HG02642 (cell line): ENCODE data around the gene KRT72.

Experiments
- ATAC-seq: cut with Tn5 transposase; IDR thresholded peaks from one replicate; pipeline ENCODE4 v1.9.1; 2021; ENCODE audit warnings: mild to moderate bottlenecking; ENCODE audit not compliant: unreplicated experiment, poor library complexity

Gene KRT72

GRCh38 chr12:52600941-52601481 lies at the start of gene KRT72:
Gene KRT72, minus strand, starts transcription at chr12:52601463. Its CDS starts 11 bp downstream, at chr12:52601452.
- ATAC-seq: no peak

GRCh38 chr12:52650520-52651081 lies 49.3 kb upstream of the KRT72 start:
- no peak for ATAC-seq

DNA sequence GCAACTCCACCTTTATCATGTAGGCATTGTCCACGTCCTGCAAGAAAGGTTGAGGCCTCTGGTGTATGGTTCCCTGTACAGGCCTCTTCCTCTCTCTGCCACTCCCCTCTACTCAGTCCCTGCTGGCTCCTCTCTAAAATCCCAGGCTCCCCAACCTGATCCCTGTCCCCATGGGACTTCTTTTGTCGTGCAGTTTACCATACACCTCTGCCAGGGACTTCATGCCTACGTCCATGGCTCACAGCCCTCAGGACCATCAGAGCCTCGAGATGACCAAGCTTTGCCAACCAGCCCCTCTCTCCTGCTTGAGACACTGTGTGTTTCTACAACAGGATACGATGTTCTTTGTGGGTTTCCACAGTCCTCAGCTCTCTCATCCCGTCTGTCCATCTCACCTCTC lies 47.8 kb upstream of the KRT72 start:
- no peak for ATAC-seq

GRCh38 chr12:52648012-52648550 lies 46.8 kb upstream of the KRT72 start:
- no peak for ATAC-seq

DNA sequence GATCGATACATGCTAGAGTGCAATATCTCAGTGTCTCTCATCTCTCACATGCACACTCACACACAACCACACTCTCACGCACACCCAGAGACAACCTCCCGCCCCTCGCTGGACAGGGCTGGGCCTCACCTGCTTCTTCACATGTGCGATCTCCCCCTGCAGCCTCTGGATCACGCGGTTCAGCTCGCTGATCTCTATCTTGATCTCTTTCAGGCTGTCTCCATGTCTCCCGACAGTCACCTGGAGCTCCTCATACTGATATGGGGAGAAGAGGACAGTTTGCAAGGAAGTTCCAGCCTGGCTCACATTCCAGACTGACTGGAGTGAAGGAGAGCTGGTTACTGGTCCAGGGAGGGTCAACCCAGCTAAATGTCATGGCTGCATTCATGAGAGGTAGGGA lies 46.3 kb upstream of the KRT72 start:
- no peak for ATAC-seq

DNA sequence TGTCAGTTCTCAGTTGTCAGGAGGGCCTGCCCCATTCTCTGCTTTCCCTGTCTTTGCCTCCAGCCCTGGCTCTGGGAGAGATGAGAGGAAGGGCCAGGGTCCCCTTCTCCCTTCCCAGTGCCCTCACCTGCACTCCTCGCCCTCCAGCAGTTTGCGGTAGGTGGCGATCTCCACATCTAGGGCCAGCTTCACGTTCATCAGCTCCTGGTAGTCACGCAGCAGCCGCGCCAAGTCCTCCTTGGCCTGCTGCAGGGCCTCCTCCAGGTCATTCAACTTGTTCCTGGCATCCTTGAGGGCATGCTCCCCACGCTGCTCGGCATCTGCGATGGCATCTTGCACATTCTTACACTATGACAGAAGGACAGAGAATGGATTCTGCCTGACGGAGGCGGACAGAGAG lies 45.4 kb upstream of the KRT72 start:
- ATAC-seq: no peak

DNA sequence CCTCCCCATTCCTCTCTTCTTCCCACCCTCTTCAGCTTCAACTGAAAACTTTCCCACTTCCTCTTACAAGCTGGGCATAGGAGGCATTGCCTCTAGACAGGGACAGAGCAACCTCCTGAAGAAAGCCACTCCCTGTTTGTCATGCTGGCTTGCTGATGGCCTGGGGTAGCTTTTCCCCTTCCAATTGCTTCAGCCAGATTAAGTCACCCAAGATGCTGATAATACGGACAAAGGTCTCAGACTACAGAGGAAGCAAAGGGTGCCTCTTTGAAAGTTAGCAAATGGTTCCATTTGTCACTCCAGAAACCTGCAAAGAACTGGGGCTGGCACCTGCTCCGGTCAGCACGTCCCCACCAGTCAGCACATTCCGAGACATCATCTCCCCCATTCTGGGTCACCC lies 44.7 kb upstream of the KRT72 start:
- no peak for ATAC-seq

DNA sequence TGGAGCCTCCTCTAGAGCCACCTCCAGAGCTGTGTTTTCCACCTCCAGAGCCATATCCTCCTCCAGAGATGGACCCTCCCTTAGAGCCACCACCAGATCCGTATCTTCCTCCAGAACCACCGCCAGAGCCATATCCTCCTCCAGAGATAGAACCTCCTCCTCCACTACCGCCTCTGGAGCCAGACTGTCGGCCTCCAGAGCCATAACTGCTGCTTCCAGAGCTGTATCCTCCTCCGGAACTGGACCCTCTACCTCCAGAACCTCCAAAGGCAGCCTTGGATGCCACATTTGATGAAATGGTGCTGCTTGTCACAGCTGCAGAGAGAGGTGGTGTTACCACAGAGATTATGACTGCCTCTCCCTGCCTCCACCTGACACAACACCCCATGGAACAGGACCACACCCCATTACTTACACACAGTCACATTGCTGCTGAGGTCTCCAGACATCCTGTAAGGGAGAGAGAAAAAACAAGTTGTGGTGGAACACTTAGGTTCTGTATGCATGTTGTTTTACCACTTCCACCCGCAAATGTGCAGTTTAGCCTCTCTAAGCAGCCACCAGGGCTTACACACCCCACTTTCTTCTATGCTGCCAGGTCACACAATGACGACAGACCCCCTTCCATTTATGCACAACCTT lies 44.0 kb upstream of the KRT72 start:
- ATAC-seq: no peak

- ATAC-seq: no peak
Observed at GRCh38 chr12:52644078-52644415, 42.8 kb upstream of the KRT72 start.

DNA sequence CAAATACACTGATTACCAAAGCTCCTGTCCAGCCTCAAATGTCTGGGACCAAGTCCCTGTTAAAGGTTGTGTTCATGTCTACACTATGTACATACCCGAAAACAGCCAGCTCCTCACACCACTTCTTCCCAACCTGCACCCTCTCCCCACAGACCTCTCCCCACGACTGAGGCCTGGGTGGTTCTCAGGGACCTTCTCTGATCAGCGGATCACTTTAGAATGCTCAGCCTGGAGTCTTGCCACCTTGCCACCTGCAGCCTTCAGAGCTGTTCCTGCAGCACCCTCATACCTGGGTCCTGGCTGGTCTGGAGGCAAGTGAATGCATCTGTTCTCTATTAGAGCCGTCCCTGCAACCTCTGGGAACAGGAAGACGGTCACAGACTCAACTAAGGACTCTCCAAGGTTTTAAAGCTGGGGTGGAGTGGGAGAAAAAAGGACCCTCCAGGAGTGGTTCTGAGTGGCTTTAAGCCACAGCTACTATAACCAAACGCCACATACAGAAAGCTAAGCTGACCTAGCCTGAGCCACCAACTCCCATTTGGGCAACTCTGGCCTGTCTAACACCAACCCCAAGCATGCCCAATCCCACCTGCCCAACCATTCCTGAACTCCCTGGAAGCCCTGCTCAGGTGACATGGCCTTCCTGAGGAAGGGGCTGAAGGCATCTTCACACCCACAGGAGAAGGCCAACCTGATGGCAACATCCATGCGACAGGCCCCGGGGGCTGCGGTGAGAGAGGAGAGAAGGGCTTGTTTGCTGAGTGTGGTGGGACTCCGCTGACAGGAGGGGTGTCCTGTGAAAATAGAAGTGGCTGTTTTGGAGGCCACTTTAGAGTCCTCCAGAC lies 42.2 kb upstream of the KRT72 start:
- ATAC-seq: no peak

GRCh38 chr12:52641468-52641867 lies 40.2 kb upstream of the KRT72 start:
- no peak for ATAC-seq

- ATAC-seq: no peak
Observed at GRCh38 chr12:52637299-52637698, 36.0 kb upstream of the KRT72 start.

GRCh38 chr12:52636592-52637258 lies 35.5 kb upstream of the KRT72 start:
- ATAC-seq: no peak

- no peak for ATAC-seq
Observed at GRCh38 chr12:52636189-52636588, 34.9 kb upstream of the KRT72 start.

GRCh38 chr12:52634266-52635056 lies 33.2 kb upstream of the KRT72 start:
- ATAC-seq: no peak

DNA sequence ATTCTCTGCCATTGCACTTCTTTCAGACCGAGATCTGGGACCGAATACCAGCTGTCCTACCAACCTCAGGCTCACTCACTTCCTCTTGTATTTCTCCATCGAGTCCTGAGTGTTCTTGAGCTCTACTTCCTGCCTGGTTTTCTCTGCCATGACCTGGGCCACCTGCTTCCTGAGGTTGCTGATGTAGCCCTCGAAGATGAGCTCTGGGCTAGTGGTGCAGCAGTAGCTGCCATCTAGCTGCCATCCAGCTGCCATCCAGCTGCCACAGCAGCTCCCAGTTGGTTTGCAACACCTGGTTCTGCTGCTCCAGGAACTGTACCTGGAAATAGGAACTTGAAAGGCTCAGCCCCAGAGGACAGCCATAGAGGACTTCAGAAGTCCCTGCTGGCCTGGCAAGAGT lies 32.1 kb upstream of the KRT72 start:
- no peak for ATAC-seq

- no peak for ATAC-seq
Observed at GRCh38 chr12:52632656-52633055, 31.4 kb upstream of the KRT72 start.

DNA sequence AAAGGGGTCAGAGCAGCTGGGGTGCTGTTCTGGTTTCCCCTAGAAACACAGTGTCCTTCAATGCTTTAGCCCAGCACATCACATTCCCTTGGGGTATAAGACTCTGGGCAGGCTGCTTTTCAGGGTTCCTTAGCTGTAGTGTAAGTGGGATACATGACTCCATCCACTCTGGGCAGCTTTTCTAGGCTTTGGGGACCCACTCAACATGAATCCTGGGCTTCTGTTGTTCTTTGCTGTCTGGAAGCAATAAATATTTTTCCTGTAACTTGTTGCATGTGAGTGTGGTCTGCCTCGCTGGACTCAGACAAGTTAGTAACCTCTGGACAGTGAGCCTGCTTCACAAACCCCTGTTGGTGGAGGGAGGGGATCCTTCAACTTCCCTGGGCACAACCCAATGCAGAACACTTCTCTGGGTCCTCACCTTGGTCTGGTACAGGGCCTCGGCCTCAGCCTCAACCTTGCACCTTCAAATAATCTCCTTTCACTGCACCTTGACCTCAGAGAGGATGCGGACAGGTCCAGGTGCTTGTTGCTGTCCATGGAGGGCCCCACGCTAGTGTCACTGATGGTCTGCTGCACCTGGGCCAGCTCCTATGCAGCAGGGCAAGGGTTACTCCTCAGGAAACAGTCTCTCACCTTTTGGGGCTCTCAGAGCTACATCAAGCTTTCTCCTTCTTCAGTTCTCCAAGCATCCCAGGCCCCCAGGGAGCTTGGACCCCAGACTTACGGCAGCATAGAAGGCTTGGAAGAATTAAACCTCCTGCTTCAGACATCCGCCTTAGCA lies 30.6 kb upstream of the KRT72 start:
- ATAC-seq: no peak

GRCh38 chr12:52631264-52631663 lies 30.0 kb upstream of the KRT72 start:
- no peak for ATAC-seq
